NCI-H460 (cell line): ENCODE results near the gene GALK1. TPM values are rescaled to one million over a fixed set of nuclear protein-coding genes. Genes with fewer than 3 reads are reported as not detected.
"Not testable (repeated sequence)": the region's sequence is repeated elsewhere in the genome, so short reads cannot be mapped to it uniquely, and the experiment has no call there.

Source experiments
- DNase-seq: peaks from one replicate; pipeline ENCODE4 v3.0.0-alpha.2; 2016; ENCODE audit warnings: low read depth; ENCODE audit errors: extremely low read depth
- total RNA-seq: library from RNA; depleted of rRNA; stranded (reverse); fragments of >200 nt; shearing (Covaris generic); gene quantifications from 2 replicates; pipeline ENCODE4 v1.2.3, GENCODE V29; 2014

Gene GALK1
- total RNA-seq, 1 experiment from 2014 or later, result 21.6 TPM

DNA sequence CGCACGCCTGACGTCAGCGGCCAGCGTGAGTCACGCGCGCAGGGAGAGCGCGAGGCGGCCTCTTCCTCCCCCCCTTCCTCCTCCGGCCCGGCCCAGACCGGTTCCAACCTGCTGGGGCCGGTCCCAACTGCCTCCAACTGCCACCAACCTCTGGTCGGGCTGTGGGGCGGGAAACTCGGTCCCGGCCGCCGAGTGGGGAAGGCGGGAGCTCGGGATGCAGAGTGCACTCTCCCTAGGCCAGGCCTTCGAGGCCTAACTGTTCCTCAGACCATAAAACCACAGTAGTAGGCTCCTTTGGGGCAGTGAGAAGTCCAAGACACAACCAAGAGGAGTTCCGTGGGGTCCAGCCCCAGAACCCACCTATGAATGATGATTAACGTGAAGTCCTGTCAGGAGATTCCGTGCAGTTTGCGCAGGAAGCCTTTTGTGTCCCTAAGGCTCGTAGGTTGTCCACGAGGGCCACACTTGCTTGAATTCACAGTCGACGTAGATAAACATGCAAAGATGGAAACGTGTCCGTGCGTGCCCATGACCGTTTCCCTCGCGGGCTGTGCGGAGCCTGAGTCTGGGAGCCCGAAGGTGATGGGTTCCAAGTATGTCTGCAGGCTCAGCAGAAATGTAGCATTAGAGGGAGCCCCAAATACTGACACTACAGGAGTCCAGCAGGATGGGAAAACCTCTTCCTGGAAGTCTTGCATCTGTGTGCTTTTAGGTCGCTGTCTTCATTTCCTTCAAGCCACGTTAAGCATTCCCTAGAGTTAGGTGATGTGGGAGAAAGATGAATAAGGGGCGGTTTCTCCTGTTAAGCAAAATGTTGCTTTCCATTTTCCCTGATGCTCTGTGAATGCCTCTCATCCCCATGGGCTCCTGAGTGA, 20.3 kb upstream of the GALK1 start:
- DNase-seq, result peak; percentile 74

DNA sequence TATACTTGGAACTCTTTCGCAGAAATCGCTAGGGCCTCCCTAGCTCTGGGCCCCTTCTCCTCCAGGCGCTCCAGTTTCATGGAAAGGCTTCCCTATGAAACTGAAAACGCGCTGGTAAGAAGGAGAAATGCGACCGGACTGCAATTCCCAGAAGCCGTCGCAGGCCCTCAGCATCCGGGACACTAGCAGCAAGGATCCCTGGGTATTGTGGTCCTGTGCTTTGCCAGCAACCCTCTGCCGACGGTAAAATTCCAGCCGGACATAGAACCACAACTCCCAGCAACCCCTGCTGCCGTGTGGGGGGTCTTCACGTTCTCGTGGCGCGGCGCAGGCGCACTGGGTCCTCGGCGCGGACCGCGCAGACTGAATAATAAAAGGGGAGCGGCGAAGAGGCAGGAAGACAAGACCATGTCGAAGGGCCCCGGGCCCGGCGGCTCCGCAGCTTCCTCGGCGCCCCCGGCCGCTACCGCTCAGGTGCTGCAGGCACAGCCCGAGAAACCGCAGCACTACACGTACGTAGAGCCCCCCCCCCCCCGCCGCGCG, 19.6 kb upstream of the GALK1 start, which contains the start of gene UNK:
Gene UNK (plus strand): TSS at position 334 of the 543 bp plus-strand sequence. CDS start 75 bp downstream, at position 409.
- peak; percentile 99 for DNase-seq

DNA sequence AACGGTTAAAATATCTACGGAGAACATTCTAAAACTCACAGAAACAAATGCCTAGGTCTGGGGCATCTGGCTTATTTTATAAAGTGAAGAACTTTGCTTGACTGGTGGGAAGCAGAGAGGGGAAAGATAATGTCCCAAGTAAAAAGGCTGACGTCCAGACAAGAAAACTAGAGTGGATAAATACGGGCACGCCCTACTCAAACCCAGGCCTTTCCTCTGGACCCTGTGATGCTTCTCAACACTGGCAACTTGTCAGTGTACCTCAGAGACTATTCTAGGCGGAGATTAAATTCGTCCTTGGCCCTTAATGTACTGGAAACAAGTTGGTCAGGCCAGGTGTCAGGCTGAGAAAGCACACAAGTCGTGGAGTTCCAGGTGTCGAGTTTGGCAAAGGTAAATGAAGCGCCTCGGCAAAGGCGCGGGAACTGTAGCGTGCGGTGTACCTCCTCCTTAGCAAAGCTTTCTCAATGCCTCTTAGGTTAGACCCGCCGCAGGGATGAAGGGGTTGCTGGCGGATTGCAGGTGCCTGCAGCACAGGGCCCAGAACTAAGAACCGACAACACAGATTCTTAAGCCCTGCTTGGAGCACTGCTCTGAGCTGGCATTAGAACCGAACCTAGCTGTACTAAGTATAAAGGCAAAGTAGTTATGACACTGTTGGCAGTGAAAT, 18.9 kb upstream of the GALK1 start:
- DNase-seq, result no peak

DNA sequence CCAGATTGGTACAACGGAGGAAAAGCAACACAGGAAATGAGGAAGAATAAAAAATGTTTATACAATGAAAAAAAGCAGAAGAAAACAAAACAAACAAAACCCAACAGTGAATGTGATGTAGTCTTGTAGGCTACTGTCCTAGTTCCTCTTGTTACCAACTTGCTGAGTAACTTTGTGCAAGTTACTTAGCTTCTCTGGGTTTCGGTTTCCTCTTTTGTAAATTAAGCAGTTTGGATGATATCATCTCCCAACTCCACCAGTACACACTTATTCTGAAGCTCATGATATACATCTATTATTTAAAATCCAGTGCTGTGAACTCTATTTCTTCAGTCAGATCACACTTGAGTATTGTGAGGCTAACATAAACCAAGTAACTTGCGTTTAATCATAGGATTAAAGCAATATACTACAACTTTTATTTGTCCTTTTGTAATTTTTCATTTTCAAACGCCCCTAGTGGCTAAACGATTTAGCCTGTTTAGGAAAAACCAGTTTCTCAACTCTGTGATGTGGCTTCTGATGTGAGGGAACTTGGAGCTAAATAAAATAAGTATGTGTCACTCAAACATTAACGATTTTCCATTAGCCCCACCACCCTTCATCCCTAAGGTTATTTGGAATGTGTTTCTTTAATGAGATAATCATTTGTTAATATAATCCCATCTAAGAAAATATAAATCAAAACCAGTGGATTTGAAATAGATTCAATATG, 18.2 kb upstream of the GALK1 start:
- peak; percentile 49 for DNase-seq

DNA sequence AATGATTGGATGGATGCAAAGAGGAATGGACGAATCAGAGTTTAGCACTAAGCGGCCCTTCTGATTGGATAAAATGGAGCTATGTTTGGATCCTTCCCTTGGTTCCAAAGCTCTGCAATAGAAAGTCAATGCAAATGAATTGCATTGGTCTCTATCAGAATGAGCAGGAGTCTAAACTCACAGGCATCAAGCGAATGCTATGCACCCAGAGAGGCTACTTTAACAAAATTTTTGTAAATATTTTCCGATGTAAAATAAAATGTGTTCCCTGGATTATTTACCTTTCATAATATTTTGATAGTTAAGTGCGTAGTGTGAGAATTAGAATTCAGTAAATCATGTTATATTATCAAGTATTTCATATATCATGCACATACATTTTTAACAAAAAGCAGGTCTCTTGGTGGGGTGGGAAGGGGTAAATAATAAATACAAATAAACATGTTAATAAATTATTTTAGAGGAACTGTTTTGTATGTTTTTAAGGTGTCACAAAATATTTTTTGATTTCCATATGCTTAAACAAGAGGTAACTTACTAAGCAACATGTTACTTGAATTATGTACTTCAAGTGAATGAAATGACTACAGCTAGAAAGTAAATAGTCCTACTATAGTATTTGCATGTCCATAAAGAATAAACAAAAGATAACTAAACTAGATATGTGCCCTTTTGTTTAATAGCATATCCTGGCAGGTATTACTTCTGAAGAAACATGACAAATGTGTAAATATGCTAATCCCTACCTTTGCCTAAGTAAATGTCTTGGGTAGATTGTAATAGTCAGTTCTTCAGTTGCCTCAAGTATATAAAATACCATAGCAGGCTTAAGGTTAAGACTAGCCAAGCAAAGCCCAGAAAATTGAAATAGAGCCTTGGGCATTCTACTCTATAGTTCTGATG, 15.2 kb upstream of the GALK1 start:
- DNase-seq, result no peak

DNA sequence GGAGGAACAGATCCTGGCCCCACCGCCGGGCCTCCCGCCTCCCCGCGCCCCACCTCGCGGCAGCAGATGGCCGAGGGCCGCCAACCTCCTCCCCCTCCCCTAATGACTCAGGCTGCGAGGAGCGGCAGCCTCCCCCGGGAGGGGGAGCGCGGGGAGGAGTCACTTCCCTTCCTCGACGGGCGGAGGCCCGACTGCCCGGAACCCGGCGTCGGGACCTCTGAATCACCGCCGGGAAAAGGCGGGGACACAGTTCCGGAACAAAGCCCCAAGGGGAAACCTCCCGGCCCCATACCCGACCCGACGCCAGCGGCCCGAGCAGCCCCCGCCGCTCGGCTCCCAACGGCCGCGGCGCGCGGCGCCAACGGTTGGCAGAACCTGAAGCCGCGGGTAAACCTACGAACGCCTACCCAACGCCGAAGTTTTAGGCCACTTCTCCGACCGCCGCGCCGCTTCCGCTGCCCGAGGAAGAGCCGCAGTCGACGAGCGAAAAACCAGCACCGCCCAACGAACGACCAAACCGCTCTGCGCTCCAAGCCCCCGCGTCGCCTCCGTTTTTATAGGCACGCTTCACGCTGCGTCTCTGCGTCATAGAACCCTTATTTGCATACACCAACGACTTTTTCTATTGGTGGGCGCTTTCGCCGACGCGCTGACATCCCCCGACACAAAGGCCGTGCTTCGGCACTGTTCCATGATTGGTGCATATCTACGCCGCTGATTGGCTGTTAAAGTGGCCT, 14.4 kb upstream of the GALK1 start:
- DNase-seq, result peak; percentile 100

DNA sequence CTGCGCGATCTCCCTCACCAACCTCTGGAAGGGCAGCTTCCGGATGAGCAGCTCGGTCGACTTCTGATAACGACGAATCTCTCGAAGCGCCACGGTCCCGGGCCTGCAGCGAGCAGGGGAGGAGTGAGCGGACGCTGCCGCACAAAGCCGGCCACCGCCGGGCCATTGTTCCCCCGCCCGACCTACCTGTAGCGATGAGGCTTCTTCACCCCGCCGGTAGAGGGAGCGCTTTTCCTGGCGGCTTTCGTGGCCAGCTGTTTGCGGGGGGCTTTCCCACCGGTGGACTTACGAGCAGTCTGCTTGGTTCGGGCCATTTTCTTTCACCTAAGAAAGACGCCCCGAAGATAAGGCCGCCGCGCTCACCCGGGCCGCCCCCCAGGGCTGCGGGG, 13.9 kb upstream of the GALK1 start:
- no peak for DNase-seq

DNA sequence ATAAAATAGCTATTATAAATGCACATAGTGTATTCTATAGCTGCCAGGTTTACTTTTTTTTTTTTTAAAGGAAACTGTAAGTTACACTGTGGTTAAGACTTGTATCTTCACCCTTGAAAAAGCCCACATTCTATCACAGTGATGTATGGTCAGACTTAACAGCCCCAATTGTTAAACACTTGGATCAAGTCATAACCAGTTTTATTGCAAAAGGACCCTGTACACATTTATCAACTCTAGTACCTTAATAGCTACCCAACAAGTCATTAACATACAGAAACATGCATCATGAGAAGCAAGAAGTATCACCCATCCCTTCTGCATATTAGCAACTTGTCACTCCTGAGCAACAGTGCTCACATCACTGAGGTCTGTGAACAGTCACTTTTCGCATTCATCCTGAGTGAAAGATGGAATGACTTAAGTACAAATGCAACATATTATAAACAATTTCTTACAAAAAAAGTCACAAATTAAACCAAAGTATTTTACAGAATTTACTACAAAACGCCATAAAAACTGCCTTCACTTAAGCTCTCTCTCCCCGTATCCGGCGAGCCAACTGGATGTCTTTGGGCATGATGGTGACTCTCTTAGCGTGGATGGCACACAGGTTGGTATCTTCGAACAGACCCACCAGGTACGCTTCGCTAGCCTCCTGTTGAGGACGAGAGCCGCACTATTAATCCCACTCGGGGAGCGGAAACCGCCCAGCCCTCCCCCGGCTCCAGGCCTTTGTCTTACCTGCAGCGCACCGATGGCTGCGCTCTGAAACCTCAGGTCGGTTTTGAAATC, 13.3 kb upstream of the GALK1 start:
- DNase-seq, result not testable (repeated sequence)

DNA sequence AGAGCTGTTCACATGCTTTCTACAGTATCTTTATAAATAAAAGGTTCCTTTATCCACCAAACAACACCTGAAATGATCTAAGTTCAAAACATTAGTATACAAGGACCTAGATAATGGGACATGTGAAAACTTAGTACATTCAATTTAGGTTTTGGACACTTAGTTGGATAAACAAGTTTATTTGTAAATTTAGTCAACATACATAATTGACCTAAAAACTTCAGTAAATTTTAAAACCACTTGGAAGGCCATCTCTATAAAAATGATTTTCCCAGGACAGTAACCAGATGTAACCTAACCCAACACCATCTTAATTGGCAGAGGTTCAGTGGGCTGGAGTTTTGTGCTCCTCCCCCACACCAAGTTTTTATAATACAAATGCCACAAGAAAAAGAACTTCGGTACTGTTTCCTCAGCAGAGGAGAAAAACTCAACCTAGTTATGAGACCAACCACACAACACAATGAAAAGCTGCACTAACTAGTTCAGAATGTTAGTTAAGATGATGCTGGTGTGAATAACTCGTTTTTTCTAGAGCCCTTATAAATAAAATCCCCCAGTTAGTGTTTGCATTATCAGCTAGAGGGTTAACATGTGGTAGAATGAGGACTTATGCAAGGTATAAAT, 12.4 kb upstream of the GALK1 start:
- DNase-seq, result no peak

DNA sequence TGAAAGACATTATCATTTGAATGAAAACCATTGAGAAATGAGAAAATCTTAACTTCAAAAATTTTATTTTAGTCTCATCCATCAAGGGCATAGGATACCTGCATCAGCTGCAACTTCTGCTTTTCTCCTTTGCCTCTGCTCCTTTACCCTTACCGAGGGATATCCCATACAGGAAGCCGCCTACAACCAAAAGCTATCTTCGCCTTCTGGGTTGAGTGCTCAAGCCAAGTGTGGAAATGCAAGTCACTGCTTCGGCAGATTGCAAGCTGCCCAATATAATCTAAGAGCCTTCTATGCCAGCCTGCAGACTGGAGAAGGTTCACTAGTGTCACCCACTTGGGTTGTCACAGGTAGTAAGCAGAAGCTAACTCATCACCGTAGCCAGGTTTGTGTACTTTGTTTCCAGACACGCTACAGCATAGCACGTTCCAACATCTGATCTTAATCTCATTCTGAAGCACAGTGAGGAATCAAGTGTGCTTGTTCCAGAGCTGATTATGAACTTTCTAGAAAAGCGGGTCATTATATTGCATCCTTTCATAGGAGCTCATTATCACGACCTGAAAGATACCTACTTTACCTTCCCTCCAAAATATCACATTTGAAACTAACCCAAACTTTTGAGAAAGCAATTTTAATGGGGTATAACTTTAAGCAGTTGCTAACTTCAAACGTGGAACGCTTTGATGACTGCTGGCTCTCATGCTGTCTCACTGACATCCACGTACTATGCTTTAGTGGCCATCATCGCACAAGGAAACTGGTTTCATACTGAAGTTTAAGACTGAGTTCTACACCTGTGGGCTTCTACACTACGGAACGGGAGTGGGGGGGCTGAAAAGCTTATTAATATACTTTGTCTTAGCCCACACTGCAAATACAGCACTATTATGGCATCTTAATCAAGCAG, 11.6 kb upstream of the GALK1 start:
- no peak for DNase-seq

DNA sequence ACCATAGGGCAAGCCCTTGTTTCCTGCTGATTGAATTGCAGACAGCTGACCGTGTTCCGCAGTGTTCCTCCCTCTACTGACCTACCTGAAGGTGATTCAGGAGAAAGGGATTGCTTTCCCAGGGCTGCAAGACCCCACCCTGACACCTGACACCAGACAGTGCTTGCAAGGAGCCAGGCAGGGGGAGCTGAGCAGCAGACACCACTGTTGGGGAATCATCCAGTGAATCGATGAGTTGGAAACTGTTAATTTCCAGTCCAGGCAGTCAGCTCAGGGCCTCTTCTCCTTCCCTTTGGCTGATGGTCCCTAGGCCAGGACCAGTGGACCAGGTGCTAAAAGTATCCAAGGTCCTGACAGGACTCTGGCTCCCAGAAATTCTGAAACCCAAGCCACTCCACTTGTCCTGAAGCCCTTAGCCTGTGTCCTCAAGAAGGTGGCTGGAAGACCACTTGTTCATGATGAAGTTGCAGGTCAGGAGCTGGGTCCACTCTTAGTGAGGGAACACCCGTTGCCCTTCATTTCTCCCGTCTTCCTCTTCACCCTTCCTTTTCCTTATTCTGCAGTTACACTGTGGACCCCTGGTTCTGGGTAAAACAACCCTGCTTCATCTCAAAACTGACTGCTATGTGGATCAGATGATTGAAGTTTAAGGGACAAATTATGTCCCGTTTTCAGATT, 10.1 kb upstream of the GALK1 start:
- DNase-seq, result no peak

DNA sequence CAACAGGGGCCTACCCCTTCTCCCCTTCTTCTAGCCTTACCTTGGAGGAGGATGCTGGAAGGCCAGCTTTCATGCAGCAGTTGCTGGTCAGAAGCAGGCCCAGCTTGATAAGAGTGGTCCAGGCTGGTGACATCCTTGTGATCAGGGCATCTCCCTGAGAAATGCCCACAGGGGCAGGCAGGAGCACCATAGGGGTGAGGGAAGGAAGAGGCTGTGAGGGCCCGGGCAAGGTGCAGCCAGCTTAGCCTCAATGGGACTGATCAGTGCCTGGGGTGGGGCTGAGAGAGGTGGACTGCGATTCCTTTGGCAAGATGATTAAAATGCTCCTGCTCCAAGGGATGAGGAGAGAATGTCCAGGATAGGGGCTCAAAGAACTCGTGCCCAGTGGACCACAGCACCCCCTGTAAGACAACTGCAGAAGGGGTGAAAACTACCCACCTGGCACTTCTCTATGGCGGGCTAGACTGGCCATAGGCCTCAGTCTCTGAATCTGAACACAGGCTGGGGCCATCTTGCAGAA, 9.5 kb upstream of the GALK1 start:
- no peak for DNase-seq

DNA sequence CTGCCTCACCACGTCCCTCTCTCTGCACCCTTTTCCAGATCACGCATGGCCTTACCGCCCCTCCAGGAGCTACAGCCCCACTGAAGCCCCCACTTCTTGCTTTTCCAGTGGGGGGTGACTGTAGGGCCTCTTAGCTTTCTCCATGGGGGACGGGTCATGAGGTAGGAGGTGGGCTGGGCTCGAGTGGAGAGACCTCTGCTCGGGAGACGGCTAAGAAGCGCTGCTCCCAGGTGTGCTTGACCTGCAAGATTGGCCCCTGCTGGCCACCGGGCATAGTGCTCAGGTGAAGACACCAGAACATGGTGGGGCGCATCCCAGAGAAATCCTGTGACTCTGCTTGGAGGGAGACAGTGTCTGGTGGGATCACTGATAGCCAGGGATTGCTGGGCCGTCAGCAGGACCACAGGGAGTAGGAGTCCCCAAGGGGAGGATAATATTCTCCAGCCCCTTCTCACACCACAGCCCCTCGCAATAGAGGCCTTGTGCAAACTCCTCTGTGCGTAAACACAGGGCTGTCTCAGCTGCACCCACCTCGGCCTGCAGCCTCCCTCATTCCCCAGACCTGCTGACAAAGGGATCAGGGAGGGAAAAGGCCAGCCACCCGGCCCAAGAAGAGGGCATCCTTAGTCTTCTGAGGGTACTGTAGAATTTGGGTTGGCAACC, 8.9 kb upstream of the GALK1 start:
- no peak for DNase-seq

DNA sequence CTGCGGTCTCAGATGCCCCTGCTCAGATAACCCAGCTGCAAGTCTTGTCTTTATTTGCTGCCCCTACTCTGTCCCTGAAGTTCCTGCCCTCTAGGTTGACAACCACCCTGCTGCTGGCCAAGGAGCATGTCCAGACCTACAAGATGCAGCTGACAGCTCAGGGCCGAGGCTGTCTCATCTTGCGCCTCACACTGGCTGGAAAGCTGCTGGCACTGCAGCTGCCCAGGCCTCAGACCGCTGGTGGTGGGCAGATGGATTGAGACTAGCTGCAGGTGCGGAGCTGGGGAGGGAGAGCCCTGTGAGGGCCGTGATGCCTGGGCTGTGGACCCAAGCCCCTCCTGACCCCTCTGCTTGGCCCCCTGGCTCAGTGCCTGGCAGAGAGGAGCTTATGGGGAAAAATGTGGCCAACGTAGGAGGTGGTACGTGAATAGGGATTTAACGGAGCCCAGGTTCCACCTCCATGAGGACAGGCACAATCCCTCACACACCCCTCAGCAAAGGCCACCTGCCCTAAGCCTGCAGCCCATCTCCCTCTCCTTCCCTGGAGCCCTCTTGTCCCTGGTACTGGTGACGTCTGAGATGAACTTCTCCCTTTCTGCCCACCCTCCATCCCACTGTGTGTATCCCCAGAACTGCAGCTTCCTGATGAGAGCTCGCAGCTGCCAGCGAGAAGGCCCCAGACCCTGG, 8.3 kb upstream of the GALK1 start:
- DNase-seq, result no peak
